GM18511 (cell line): ENCODE results near the gene LMAN1L.
A peak's percentile ranks its signal among the peaks of the same experiment; 100 is the strongest.

Source experiments
- ATAC-seq: cut with Tn5 transposase; IDR thresholded peaks from one replicate; pipeline ENCODE4 v1.9.1; 2021; ENCODE audit warnings: mild to moderate bottlenecking, moderate library complexity; ENCODE audit not compliant: unreplicated experiment

LMAN1L gene

DNA sequence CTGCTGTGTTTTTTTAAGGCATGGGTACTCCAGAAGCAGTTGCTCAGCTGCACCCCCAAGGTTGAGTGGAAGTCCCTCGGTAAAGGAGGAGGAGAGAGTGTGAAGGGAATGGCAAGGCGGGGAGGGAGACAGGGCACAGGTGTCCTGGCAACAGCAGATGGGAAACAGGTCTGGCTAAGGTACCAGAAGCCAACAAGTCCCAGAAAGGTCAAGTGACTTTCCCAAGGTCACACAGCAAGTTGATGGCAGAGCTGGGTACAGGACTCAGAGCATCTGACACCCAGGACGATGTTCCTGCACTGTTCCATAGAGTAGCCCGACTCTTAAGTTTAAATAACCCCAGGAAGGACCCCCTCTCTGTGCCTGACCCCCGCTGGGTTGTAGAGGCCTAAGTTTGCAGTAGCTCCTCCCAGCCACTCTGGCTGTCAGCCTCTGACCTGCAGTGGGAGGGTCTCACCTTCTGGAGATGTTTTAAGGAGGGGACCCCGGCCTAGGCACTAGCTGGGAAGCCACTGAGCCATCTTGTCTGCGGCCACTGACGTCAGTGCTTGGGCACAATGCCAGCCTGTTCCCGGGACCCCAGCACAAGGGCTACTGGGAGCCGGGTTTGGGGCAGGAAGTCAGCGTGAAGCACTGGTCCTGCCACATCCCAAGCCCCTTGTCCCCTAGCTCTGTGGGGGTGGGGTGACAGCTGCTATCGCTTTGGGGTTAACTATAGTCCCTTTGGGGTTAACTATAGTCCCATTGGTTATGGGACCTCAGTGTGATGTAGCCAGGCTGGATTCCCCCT is 20.2 kb upstream of the LMAN1L start:
- no peak for ATAC-seq

- no peak for ATAC-seq
These were observed 19.3 kb upstream of the LMAN1L start for GRCh38 chr15:74793135-74794028.

DNA sequence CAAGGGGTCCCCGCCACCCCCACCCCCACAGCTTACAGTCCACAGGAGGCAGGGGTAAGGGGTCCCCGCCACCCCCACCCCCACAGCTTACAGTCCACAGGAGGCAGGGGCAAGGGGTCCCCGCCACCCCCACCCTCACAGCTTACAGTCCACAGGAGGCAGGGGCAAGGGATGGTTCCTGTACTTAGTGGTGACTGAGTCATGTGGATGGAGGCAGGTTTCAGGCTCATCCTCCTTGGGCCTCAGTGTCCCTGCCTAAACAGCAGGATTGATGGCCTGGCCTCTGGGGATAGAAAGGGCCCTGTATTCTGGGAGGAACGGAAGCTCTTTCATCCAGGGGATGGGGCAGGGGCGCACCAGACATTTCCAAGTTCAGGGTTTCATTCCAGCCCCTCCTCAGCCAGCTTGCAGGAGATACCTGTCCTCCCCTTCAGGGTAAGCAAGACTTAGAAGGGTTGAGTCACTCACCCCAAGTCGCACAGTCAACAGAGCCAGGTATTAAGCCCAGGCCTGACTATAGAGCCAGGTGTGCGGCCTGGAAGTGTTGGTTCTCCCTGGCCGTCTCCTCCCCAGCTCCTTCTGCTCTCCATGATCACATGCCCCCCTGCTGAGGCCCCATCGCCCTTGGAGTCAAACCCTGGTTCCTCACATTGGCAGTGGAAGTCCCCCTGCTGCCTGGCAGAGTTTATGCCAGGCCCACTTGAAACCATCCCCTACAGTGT is 18.2 kb upstream of the LMAN1L start:
- ATAC-seq: no peak

GRCh38 chr15:74794970-74795349 is 17.7 kb upstream of the LMAN1L start:
- ATAC-seq: no peak

DNA sequence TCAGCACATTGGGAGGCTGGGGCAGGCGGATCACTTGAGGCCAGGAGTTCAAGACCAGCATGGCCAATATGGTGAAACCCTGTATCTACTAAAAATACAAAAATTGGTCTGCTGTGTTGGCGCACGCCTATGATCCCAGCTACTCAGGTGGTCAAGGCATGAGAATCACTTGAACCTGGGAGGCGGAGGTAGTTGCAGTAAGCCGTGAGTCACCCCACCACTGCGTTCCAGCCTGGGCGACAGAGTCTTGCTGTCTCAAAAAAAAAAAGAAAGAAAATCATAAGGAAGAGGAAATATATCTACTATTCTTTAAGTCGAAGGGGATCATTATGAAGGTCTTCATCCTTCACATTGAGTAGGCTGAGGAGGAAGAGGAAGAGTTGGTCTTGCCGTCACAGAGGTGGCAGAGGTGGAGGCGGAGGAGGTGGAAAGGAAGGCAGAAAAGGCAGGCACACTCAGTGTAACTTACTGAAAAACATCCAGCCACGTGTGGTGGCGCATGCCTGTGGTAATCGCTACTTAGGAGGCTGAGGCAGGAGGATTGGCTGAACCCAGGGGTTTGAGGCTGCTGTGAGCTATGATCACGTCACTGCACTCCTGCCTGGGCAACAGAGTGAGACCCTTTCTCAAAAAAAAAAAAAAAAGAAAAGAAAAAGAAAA is 16.5 kb upstream of the LMAN1L start:
- ATAC-seq: no peak

GRCh38 chr15:74798388-74799254 is 14.0 kb upstream of the LMAN1L start:
- ATAC-seq: no peak

DNA sequence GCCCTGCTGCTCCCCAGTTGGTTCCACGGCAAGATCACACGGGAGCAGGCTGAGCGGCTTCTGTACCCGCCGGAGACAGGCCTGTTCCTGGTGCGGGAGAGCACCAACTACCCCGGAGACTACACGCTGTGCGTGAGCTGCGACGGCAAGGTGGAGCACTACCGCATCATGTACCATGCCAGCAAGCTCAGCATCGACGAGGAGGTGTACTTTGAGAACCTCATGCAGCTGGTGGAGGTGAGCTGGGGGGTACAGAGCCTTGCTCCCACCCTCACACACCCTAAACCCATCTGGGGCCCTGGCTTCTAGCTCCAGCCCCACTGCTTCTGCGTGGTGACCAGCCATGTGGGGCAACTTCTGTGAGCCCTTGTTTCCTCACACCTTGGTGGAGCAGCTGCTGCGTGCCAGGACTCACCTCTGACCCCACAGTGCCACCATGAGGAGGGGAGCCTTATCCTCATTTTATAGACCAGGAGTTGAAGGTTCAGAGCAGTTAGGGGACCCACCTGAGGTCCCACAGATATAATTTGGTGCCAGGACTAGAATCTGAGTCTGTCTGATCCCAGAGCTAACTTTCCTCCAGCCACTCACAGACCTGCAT is 13.3 kb upstream of the LMAN1L start:
- peak; percentile 18 for ATAC-seq

DNA sequence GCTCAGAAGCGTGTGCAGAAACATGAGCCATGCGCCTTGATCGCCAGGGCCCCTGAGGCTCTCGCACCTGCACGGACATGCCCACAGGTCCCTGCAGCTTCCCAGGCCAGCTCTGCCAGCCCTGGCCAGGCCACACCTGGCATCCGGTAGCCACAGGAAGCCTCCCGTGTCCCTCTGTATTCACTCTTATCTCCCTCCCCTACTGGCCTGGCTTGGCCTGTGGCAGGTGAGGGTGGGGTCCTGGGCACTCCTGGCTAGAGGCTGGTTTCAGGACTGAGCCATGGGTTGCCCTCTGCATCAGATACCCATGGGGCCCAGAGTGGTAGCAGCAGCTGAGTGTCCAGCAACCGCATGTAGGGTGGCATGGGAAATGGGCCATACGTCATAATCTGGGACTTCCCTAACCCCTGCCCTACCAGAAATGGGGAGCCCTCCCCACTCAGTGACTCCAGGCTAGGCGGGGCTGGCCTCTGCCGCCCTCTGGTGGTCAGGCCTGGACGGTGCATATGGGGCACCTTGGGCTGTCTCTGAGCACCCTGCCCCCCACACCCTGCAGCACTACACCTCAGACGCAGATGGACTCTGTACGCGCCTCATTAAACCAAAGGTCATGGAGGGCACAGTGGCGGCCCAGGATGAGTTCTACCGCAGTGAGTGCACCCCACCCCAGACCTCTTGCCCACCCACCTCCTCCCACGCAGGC is 12.6 kb upstream of the LMAN1L start:
- ATAC-seq: peak; percentile 78

DNA sequence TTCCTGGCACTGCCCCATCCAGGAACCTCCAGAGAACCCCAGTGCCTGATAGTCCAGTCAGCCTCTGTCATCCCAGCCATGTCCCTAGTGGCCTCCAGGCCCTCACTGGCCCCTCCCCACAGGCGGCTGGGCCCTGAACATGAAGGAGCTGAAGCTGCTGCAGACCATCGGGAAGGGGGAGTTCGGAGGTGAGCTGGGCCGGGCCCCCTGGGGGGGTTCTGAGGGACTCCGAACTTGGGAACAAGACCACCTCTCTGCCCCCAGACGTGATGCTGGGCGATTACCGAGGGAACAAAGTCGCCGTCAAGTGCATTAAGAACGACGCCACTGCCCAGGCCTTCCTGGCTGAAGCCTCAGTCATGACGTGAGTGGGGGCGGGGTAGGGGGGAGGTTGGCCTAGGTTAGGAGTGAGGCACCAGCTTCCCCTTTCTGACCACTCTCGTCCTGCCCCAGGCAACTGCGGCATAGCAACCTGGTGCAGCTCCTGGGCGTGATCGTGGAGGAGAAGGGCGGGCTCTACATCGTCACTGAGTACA is 12.0 kb upstream of the LMAN1L start:
- no peak for ATAC-seq

GRCh38 chr15:74801311-74801997 is 11.2 kb upstream of the LMAN1L start:
- no peak for ATAC-seq

DNA sequence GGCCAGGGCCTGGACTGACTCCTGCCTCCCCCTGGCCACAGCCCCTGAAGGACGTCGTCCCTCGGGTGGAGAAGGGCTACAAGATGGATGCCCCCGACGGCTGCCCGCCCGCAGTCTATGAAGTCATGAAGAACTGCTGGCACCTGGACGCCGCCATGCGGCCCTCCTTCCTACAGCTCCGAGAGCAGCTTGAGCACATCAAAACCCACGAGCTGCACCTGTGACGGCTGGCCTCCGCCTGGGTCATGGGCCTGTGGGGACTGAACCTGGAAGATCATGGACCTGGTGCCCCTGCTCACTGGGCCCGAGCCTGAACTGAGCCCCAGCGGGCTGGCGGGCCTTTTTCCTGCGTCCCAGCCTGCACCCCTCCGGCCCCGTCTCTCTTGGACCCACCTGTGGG is 10.3 kb upstream of the LMAN1L start:
- ATAC-seq: no peak

GRCh38 chr15:74802862-74803447 is 9.7 kb upstream of the LMAN1L start:
- ATAC-seq: no peak

GRCh38 chr15:74804935-74805334 is 7.7 kb upstream of the LMAN1L start:
- no peak for ATAC-seq

DNA sequence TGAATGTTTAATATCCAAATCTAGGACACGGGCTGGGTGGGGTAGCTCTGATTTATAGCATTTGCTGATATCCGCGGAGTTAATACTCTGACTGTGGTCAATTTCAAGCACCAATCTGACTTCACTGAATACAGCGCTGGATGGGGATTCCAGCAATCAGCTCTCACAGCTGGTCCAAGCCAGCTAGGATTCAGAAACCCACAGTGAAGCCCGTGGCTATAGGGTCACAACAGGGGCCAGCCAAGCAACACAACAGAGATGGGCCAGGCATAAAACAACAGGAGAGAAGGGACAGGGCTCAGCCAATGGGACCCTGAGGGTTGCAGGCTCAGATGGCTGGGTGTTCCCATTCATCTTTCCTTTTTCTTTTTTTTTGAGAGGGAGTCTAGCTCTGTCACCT is 5.4 kb upstream of the LMAN1L start:
- ATAC-seq: no peak

DNA sequence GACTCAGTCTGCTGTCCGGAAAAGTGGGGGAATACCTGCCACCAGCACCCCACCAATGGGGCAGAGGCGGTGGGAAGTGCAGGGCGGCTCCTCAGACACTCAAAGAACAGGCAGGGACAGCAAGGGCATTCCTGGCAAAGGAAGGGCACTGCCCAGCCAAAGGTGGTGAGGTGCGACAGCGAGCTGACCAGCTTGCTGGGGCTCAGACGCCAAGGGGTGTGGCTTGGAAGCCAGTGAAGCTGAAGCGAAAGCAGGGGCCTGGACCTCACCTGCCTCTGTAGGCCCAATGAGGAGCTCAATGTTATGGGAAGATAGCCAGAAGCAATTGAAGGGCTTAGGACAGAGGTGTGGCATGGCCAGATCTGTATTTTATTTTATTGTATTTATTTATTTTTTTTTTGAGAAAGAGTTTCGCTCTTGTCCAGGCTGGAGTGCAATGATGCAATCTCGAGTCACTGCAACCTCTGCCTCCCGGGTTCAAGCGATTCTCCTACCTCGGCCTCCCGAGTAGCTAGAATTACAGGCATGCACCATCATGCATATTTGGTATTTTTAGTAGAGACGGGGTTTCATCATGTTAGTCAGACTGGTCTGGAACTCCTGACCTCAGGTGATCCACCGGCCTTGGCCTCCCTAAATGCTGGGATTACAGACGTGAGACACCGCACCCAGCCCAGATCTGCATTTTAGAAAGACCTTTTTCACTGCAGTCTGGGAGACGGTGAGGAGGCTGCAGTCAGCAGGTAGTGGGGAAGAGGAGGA is 4.4 kb upstream of the LMAN1L start:
- no peak for ATAC-seq

GRCh38 chr15:74808840-74809229 is 3.8 kb upstream of the LMAN1L start:
- ATAC-seq: no peak

DNA sequence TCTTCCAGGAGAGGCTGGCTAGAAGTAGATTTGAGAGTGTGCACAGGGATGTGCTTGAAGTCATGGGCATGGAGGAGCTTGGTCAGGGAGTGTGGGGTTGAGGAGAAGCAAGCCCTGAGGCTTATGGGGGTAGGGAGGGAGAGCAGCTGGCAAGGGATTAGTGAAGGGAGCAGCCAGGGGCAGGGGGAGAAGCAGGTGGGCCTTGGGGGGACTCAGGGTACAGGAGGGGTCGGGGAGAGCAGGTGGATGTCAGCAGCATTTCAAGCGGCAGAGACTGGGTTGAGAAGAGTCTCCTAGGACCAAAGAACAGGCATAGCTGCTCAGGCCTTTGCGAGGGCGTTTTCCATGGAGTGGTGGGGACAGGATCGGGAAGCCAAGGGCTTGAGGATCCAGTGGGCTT is 3.4 kb upstream of the LMAN1L start:
- no peak for ATAC-seq
